ENCODE results near the gene ANXA6.

DNA sequence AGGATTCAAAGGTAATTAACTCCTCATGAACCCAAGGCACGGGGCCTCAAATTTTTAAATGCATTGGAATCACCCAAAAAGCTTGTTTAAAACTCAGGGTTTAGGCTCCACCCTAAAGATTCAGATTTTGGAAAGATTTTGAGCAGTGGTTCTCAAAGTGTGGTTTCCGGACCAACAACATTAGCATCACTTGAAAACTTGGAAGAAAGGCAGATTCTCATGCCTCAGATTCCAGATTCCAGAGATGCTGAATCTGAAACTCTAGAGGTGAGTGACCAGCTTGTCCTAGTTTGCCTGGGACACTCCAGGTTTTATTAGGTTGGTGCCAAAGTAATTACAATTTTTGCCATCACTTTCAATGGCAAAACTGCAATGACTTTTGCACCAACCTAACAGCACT is 52.0 kb downstream of the ANXA6 start:
- TF ChIP-seq ZNF8 (CRISPR knock-in tag; IDR thresholded peaks at IDR 0.05), result no peak
- TF ChIP-seq, protein P1, sequence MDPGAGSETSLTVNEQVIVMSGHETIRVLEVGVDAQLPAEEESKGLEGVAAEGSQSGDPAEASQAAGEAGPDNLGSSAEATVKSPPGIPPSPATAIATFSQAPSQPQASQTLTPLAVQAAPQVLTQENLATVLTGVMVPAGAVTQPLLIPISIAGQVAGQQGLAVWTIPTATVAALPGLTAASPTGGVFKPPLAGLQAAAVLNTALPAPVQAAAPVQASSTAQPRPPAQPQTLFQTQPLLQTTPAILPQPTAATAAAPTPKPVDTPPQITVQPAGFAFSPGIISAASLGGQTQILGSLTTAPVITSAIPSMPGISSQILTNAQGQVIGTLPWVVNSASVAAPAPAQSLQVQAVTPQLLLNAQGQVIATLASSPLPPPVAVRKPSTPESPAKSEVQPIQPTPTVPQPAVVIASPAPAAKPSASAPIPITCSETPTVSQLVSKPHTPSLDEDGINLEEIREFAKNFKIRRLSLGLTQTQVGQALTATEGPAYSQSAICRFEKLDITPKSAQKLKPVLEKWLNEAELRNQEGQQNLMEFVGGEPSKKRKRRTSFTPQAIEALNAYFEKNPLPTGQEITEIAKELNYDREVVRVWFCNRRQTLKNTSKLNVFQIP (CRISPR knock-in tag; IDR thresholded peaks at IDR 0.05; ENCODE audit: borderline replicate concordance, low read depth), result no peak
- TF ChIP-seq, protein P2, sequence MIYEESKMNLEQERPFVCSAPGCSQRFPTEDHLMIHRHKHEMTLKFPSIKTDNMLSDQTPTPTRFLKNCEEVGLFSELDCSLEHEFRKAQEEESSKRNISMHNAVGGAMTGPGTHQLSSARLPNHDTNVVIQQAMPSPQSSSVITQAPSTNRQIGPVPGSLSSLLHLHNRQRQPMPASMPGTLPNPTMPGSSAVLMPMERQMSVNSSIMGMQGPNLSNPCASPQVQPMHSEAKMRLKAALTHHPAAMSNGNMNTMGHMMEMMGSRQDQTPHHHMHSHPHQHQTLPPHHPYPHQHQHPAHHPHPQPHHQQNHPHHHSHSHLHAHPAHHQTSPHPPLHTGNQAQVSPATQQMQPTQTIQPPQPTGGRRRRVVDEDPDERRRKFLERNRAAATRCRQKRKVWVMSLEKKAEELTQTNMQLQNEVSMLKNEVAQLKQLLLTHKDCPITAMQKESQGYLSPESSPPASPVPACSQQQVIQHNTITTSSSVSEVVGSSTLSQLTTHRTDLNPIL (CRISPR knock-in tag; IDR thresholded peaks at IDR 0.05; ENCODE audit: low read depth), result no peak
- TF ChIP-seq ZNF70 (CRISPR knock-in tag; IDR thresholded peaks at IDR 0.05), result no peak
- no peak for TF ChIP-seq ZFP30 (CRISPR knock-in tag; IDR thresholded peaks at IDR 0.05)
- TF ChIP-seq ARNTL (CRISPR knock-in tag; IDR thresholded peaks at IDR 0.05; ENCODE audit: borderline replicate concordance, low read depth), result no peak
- TF ChIP-seq, protein P3, sequence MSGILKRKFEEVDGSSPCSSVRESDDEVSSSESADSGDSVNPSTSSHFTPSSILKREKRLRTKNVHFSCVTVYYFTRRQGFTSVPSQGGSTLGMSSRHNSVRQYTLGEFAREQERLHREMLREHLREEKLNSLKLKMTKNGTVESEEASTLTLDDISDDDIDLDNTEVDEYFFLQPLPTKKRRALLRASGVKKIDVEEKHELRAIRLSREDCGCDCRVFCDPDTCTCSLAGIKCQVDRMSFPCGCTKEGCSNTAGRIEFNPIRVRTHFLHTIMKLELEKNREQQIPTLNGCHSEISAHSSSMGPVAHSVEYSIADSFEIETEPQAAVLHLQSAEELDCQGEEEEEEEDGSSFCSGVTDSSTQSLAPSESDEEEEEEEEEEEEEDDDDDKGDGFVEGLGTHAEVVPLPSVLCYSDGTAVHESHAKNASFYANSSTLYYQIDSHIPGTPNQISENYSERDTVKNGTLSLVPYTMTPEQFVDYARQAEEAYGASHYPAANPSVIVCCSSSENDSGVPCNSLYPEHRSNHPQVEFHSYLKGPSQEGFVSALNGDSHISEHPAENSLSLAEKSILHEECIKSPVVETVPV (CRISPR knock-in tag; IDR thresholded peaks at IDR 0.05), result no peak
- TF ChIP-seq RARB (CRISPR knock-in tag; IDR thresholded peaks at IDR 0.05), result no peak
- no peak for TF ChIP-seq PPARA (CRISPR knock-in tag; IDR thresholded peaks at IDR 0.05; ENCODE audit: borderline replicate concordance)
- no peak for TF ChIP-seq TOX (CRISPR knock-in tag; IDR thresholded peaks at IDR 0.05; ENCODE audit: borderline replicate concordance)

All from SK-N-SH treated with all-trans-retinoic acid at 6 μM for 48 hours (cell line).